ENCODE measurements around the gene THSD4.

DNA sequence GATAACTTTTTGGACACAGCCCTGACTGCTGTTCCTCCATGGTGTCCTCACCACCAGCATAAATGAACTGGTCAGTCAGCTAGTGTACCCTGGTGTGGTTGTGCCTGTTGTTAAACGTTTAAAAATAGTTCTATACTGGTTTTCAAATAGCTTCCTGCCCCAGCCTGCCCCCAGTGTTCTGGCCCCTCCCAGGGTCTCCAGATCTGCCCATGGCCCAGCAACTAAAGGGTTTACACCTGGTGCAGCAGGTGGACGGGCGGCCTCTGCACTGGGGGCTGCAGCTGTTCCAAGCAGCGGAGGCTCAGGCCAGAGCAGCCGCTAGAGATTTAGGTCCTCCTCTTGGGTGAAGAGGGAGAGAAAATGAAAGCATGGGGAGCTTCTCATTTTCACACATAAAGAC, 689.0 kb downstream of the THSD4 start:
- TF ChIP-seq POLR2AphosphoS5 (IDR thresholded peaks at IDR 0.05; ENCODE audit: borderline replicate concordance, low read depth, low read length): no peak
- no peak for TF ChIP-seq EZH2 (IDR thresholded peaks at IDR 0.05)
- no peak for TF ChIP-seq FOXP2 (optimal IDR thresholded peaks at IDR 0.05; ENCODE audit: control extremely low read depth, extremely low read length, insufficient read depth)

Measured in SK-N-MC (cell line).